GM19324 (cell line): ENCODE data around the gene ADAMTS17.

Source experiments
- ATAC-seq: cut with Tn5 transposase; IDR thresholded peaks from one replicate; pipeline ENCODE4 v1.9.1; 2021; ENCODE audit warnings: mild to moderate bottlenecking, moderate library complexity; ENCODE audit not compliant: unreplicated experiment, low FRiP score

ADAMTS17 gene

GRCh38 chr15:100114100-100114499, 227.7 kb downstream of the ADAMTS17 start:
- no peak for ATAC-seq

DNA sequence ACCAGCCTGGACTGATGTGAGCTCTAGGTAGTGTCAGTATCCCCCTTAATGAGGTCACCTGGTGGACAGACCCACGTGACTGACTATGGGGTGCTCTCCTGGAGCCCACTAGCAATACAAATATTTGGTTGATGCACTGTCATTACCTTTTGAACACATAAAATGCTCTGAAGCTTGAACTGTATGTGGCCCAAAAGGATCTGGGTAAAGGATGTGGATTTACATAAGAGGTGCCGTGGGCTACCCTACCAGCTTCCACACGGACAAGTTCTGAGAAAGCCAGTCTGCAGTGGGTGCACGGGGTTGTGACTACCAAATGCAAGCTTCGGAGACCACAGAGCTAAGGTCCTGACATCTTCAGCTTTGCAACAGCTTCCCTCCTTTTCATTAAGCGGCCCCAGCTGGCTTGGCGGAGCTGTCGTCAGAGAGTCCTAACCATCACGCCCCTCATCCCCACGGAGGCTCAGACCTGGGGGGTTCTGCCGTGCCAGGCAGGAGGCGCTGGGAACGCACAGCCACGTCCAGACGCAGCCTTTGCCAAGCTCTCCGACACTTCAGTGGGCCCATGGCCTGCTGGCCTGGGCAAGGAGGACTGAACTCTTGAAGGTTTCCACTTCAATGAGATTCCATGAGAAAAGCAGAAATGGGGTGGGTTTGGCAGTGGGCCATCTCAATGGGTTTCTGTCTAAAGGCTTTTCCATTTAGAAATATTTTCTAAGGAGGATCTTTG, 228.3 kb downstream of the ADAMTS17 start:
- no peak for ATAC-seq

DNA sequence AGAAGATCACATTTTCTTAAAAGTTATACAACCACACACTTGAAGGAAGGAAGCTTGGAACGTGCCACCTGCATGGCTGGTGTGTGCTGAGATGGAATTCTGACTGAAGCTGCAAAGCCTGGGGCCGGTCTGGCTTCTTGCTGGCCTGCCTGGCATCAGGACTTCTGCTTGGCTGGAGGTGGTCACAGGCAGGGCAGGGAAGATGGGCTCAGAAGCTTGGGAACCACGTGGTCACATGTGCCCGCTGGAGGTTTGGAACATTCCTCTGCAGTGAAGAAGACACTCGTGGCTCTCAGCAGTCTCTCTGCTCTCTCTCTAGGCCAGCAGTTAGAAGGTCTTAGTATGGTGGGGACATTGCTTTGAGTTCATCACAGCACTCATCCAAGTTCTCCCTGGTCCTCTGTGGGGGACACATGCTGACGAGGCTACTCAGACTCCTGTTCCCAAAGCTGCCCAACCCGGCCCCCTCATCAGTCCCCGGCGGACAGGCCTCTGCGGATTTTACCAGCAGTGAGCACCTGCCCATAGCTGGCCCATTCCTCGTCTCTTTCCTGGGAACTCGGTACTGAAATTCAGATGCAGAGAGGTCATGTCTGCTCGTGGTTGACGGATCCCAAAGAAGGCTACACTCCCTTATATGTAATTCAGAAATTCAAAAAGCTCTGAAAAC, 229.0 kb downstream of the ADAMTS17 start:
- no peak for ATAC-seq

GRCh38 chr15:100112061-100112420, 229.7 kb downstream of the ADAMTS17 start:
- ATAC-seq = no peak

- no peak for ATAC-seq
Observed at GRCh38 chr15:100111125-100112060, 230.4 kb downstream of the ADAMTS17 start.

GRCh38 chr15:100109486-100110035, 232.2 kb downstream of the ADAMTS17 start:
- no peak for ATAC-seq

DNA sequence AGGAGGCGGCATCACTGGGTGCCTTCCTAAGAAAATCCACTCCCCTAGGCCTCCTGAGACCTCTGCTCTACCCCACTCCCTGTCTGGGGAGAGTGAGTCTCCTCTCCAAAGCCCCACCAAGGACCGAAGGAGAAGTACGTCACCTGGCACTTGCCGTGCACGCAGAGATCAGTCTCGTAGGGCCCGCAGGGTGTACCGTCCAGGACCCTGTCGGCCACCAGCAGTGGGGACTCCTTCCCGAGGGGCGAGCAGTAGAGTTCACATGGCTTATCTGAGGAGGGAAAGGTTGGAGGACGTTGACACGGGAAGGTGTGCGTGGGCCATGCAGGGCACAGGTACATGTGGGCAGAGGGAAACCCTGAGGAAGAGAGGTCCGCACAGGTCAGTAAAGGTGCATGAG, 232.9 kb downstream of the ADAMTS17 start:
- ATAC-seq = no peak

DNA sequence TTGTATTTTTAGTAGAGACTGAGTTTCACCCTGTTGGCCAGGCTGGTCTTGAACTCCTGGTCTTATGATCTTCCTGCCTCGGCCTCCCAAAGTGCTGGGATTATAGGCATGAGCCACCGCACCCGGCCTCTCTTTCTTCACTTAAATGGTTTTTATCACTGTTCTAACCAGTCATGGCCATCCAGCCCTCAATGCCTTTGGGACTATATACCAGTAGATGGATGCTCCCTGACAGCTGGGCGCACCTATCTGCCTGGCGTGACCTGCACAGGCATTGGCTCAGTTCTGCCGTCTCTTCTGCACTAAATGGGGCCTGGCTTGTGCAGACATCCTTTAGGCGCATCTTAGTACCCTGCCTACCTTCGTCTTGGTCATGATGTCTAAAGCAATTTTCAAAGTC, 233.4 kb downstream of the ADAMTS17 start:
- no peak for ATAC-seq

DNA sequence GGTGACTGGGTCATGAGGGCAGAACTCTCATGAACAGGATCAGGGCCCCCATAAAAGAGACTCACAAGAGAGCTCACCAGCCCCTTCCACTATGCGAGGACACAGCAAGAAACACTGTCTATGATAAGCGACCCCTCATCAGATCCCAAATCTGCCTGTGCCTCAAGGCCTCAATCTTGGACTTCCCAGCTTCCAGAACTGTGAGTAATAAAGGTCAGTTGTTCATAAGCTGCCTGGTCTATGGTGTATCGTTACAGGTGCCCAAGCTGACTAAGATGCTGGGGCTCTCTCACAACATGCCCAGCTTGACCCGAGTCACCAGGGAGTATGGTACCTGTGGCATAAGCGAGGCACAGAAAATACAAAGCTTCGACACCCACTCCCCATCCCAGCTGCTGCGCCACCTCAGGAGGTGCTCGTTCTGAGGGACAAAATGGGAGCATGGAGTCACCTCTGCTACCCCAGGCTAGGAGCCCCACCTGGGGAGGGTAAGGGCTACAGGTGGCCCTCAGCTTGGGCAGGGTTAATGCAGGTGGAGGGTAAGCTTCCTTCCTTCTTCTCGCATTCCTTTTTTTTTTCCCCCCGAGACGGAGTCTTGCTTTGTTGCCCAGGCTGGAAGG, 234.1 kb downstream of the ADAMTS17 start:
- ATAC-seq = no peak

DNA sequence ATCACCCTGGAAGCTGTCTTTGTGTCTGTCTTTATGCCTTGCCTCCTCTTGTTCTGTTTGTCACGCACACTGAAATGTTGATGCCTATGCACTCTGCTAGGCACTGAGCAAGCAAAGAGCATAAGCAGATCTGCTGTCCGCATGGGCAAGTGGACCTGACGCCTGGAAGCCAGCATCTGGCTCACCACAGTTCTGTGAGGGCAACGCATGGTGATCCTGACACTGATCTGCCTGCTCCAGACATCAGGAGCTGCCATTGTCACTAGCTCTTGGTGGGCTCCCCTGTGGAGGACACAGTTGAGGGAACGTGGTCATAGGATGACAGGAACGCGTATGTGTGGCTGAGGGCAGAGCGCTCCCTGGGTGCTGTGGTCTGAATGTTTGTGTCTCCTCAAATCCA, 234.6 kb downstream of the ADAMTS17 start:
- ATAC-seq = no peak

- ATAC-seq = no peak
Observed at GRCh38 chr15:100106732-100107131, 235.0 kb downstream of the ADAMTS17 start.

GRCh38 chr15:100105101-100105500, 236.7 kb downstream of the ADAMTS17 start:
- ATAC-seq = no peak

DNA sequence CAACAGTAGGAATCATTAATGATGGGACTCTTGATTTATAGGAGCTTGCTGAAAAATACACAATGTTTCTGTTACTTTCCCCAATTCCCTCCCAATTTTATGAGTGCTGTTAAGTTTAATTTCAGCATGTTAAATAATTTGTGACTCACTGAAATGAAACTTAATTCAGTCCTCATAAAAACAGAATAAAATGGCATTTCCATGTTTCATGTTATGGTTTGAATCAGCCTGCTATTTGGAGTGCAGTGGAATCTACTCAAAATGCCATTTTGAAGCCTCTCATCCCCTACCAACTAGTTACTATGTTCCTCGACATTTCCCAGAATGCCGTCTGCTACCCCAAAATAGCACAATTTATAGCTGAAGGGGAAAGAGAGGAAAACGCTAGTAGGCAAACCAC, 237.5 kb downstream of the ADAMTS17 start:
- no peak for ATAC-seq

DNA sequence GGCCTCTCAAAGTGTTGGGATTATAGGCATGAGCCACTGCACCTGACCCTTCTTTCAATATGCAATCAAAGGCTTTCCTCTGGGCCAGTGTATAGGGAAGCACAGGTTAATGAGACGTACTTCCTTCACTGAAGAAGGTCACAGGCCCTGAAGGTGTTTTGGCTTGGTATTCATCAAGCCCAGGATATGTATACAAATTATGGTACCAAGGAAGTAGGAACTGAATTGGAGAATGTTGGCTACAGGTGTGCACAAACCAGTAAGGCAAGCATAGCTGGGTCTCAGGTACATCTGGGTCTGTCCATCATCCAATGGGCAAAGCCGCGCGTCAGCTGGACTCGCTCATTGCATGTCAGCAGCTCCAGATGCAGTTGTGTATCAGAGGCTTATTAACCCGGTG, 237.9 kb downstream of the ADAMTS17 start:
- no peak for ATAC-seq

DNA sequence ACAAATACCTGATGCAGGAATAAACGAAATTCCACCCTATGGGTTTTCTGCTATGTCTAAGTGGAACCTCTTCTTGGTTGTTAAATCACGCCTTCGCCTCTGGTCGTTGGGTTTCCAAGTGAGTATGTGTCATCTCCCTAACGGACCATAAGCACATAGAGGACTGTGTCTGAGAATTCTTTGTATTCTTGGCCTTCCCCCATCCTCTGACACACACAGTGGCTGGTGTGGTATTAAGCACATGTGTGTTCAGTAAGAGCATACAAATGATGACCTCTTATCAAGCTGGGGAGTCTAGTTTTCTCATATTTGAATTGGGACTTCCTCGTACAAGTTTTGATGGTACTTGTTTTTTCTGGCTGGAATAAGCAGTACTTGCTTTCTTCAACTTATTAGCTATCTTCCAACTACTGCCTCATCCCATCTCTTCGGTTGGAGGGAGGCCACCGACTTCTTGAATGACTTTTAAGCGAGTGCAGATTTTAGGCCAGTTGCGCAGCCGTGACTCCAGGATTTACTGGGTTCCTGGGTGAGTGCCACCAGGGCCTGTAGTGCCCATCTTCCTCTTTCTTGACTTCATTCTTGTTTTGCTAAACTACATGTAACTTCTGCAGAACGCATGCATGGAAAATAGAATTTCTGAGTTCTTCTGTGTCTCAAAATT, 240.2 kb downstream of the ADAMTS17 start:
- ATAC-seq = no peak

DNA sequence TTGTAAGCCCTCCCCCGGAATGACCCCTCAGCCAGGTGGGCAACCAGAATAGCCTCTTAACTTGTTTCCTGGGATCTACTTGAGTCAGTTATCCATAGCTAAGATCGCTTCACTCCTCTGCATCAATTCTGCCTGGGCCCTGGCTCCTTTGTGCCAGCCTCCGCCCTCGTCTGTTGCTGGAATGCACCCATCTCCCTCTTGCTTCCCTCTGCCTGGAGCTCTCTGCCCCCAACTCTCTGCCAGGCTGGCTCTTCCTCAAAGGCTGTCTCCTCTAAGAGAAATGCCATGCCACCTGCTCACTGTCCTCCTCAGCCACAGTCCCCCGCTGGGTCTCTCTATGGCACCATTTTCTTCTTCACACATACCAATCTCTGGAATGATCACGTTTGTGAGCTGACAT, 240.8 kb downstream of the ADAMTS17 start:
- ATAC-seq = no peak

GRCh38 chr15:100099976-100100375, 241.8 kb downstream of the ADAMTS17 start:
- no peak for ATAC-seq

- no peak for ATAC-seq
Observed at GRCh38 chr15:100098705-100099104, 243.1 kb downstream of the ADAMTS17 start.

DNA sequence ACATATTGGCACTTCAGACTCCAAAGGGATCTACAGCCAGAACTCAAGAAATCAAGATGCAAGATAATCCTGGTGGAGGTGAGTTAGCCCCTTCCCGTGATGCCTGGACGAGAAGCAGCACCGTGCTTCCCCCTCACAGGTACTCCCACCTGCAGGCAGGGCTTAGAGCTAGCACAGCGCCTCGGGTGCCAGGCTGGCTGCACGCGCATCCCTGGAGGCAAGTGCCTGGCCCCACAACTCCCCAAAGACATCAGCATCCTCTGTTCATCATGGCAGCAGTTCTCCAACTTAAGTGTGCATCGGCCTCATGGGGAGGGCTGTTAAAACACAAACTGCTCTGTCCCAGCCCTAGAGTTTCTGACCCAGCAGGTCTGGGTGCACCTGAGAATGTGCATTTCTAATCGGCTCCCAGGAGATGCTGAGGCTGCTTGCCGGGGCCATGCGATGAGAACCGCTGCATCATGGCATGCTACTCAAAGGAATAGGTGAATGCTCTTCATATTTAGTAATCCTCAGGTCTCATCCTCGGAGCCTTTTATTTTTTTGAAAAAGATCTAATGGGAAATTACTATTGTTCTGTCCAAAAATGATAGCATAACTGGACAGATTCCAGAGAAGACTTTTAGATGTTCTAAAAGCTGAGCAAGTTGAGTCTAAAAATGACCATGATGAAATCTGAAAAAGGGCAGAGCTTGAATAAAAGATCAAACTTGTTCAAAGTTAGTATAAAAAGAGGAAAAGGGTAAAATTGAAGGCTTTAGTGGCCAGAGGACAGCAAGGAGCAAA, 244.2 kb downstream of the ADAMTS17 start:
- ATAC-seq = no peak
